Activated gamma-delta T cell treated with Interleukin-2 at 50 U/mL for 16 hours (primary cell): Measurements from ENCODE around the gene DCAF8.

Source experiments
- DNase-seq: peaks from one replicate; pipeline ENCODE4 v3.0.0-alpha.2; 2020

Gene DCAF8

GRCh38 chr1:160261556-160261892, 825 bp downstream of the DCAF8 start:
- peak; percentile 66 for DNase-seq

- no peak for DNase-seq
These were observed 1.7 kb downstream of the DCAF8 start for GRCh38 chr1:160260406-160261382.

- DNase-seq: no peak
These were observed 4.1 kb downstream of the DCAF8 start for GRCh38 chr1:160258177-160258798.

GRCh38 chr1:160257411-160258015, 4.8 kb downstream of the DCAF8 start:
- no peak for DNase-seq

GRCh38 chr1:160256396-160257046, 5.8 kb downstream of the DCAF8 start:
- no peak for DNase-seq

GRCh38 chr1:160255781-160256300, 6.5 kb downstream of the DCAF8 start:
- no peak for DNase-seq

GRCh38 chr1:160251687-160252526, 10.4 kb downstream of the DCAF8 start:
- DNase-seq: peak; percentile 42

GRCh38 chr1:160251011-160251410, 11.3 kb downstream of the DCAF8 start:
- DNase-seq: no peak

- no peak for DNase-seq
These were observed 15.3 kb downstream of the DCAF8 start for GRCh38 chr1:160247053-160247452.

GRCh38 chr1:160245434-160245833, 16.9 kb downstream of the DCAF8 start:
- DNase-seq: no peak

GRCh38 chr1:160244209-160244608, 18.1 kb downstream of the DCAF8 start:
- DNase-seq: no peak

- DNase-seq: no peak
These were observed 18.6 kb downstream of the DCAF8 start for GRCh38 chr1:160243767-160244166.

- no peak for DNase-seq
These were observed 22.6 kb downstream of the DCAF8 start for GRCh38 chr1:160239582-160240299.

GRCh38 chr1:160238408-160238807, 23.9 kb downstream of the DCAF8 start:
- DNase-seq: no peak

GRCh38 chr1:160237558-160237957, 24.8 kb downstream of the DCAF8 start:
- no peak for DNase-seq

- DNase-seq: no peak
These were observed 25.5 kb downstream of the DCAF8 start for GRCh38 chr1:160236806-160237205.

- DNase-seq: no peak
These were observed 29.4 kb downstream of the DCAF8 start for GRCh38 chr1:160232911-160233310.

GRCh38 chr1:160228431-160228830, 33.9 kb downstream of the DCAF8 start:
- no peak for DNase-seq

GRCh38 chr1:160227561-160227960, 34.8 kb downstream of the DCAF8 start:
- DNase-seq: no peak

- no peak for DNase-seq
These were observed 35.3 kb downstream of the DCAF8 start for GRCh38 chr1:160227034-160227433.

GRCh38 chr1:160226623-160227022, 35.7 kb downstream of the DCAF8 start:
- DNase-seq: no peak
